SK-N-MC (cell line): ENCODE results near the gene CELA2A.

ENCODE experiments used
- EZH2 ChIP-seq: fragments of 200-600 bp; sonication (generic); IDR thresholded peaks from one replicate; pipeline ENCODE4 v1.6.1; 2017; ENCODE audit warnings: antibody characterized with exemption
- POLR2AphosphoS5 ChIP-seq: IDR thresholded peaks from 2 replicates; pipeline ENCODE4 v1.6.1; 2012; ENCODE audit warnings: mild to moderate bottlenecking, low read depth, low read length, borderline replicate concordance

- TF ChIP-seq EZH2 = no peak
- TF ChIP-seq POLR2AphosphoS5 = no peak
These were observed at the start of gene CELA2A for GRCh38 chr1:15456313-15456954.
